NT2/D1 (cell line): ENCODE measurements around the gene GTF3C5.

Experiments used
- YY1 ChIP-seq: IDR thresholded peaks from 2 replicates; pipeline ENCODE4 v1.6.1; 2011; ENCODE audit not compliant: insufficient read length, insufficient read depth
- ZNF274 ChIP-seq: IDR thresholded peaks from 2 replicates; pipeline ENCODE4 v1.6.1; 2011; ENCODE audit warnings: mild to moderate bottlenecking, low read depth, low read length

DNA sequence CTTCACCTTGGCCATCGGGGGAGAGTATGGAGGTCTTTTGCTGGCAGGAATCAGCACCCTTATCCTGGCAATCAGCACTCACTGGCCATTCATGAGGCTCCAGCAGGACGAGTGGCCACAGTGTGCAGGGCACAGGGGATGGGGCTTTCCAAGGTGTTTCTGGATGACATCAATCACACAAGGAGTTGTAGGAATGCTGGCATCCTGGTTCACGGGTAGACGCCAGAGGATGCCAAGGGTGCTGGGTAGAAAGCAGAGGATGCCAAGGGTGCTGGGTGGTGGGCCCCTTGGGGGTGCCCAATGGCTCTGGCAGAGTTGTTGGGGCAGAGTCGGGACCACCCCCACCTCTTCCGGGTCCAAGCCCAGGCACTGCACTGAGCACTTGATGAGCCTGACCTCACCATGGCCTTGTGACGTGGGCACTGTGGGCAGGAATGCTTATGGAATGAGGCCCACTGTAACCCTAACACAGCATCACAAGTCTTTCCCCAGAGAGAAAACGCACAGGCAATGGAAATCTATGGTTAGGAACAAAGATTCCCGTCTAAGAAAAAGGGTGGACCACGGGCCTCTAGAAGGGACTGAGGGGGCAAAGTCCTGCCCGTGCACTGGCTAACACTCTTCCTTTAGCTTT, 60.1 kb downstream of the GTF3C5 start:
- TF ChIP-seq ZNF274, result no peak
- TF ChIP-seq YY1, result no peak
